Hematopoietic multipotent progenitor cell treated with erythropoietin and hydrocortisone succinate and interleukin-3 and kit ligand, for 8 days (in vitro differentiated cells): ENCODE measurements around the gene PARP12.

ENCODE experiments used
- DNase-seq: peaks from one replicate; pipeline ENCODE4 v3.0.0-alpha.2; 2015

PARP12 gene

GRCh38 chr7:140034421-140034820, 28.3 kb downstream of the PARP12 start:
- no peak for DNase-seq

- DNase-seq, result no peak
Observed at GRCh38 chr7:140033779-140034363, 28.9 kb downstream of the PARP12 start.

DNA sequence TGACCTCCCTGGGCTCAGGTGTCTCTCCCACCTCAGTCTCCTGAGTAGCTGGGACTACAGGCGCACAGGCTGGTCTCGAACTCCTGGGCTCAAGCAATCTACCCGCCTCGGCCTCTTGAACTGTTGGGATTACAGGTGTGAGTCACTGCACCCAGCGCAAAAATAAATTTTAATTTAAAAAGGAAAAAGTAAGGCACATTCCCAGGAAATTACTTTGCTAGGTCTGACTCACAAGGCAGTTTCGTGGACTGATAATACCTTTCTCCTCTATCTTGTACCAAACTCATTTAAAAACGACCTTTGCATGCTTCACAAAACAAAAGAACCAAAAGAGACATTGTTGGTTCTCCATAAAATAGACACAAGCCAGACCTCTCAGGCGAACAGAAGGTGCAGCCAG, 29.7 kb downstream of the PARP12 start:
- DNase-seq, result no peak

DNA sequence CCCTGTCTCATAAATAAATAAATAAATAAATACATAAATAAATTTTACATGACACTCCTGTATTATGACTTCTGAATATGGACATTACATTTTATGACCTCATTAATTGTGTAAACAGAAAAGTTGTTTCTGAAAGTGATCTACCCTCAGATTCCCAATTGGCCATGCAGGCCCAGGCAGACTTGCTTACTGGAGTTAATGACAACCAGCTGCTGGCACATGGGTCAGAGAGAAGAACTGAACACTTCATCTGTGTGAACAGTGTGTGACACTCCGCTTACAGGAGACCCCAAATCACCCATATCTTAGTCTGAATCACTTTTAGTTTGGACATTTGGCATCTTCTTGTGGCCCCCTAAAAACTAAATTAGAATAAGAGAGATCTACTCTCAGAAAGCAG, 31.4 kb downstream of the PARP12 start:
- DNase-seq, result no peak

- no peak for DNase-seq
Observed at GRCh38 chr7:140029072-140029471, 33.7 kb downstream of the PARP12 start.

GRCh38 chr7:140028311-140028710, 34.4 kb downstream of the PARP12 start:
- DNase-seq, result no peak

GRCh38 chr7:140027858-140028257, 34.9 kb downstream of the PARP12 start:
- DNase-seq, result no peak

GRCh38 chr7:140026935-140027334, 35.8 kb downstream of the PARP12 start:
- no peak for DNase-seq

DNA sequence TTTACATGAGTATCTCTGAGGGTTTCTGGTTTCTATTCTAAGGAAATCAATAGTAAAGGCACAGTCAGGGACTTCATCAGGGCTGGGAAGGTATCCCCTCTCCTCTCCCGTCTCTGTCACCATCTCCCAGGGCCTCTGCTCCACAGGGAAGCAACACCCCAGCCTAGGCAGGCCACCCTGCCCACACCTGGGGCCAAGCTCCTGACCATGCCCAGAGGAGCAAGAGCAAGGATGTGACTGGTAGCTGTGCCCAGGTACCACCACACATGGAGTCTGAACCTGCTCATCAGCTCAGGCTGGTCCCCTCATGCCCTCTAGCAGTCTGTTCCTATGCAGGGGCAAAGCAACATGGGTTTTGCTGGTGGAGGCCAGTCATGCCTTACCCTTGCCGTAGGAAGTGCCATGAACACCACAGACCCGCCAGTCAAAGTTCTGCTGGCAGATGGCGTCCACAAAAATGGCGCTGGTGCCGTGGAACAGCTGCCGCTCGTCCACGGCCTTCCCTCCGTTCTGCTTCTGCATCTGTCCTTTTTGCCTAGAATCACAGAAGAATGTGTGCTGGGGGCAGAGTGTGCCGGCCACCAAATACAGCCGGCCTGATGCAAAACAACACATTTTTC, 36.8 kb downstream of the PARP12 start:
- DNase-seq, result no peak

- DNase-seq, result no peak
Observed at GRCh38 chr7:140025241-140025640, 37.5 kb downstream of the PARP12 start.

DNA sequence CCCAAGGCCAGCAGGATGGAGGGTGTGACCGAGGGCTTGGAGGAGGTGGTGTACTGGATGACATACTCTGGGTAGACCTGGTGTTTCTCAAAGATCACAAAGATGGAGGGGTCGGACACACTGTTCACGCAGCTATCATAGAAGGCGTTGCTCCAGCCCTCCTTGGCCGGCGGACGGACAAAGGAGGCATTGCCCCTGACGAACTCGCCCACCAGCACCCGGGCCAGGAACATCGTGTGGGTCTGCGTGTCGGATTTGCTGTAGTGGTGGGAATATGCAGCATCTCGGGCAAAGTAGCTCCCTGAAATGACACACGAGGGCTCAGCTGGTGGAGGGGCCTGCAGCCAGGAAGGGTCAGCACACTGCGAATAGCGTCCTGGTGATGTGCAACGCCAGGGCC, 38.2 kb downstream of the PARP12 start:
- DNase-seq, result no peak

DNA sequence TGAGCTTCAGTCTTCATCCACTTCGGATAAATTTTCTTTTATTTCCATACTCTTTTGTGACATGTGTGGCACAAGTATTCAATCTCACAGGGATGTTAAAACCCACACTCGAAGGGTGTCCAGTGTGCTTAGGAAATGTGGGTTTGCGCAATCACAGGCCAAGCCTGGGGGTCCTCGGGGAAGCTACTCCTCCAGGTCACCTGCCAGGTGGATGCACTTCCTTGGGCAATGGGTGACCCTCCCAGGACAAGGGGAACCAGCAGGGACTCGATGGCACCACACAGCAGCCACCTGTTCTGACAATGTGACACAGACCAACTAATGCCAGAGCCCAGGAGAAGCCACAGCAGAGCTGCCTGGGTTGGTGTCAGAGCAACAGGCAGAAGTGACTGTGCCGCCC, 39.0 kb downstream of the PARP12 start:
- DNase-seq, result no peak

GRCh38 chr7:140022582-140023211, 40.1 kb downstream of the PARP12 start:
- no peak for DNase-seq

- DNase-seq, result no peak
Observed at GRCh38 chr7:140021603-140022002, 41.1 kb downstream of the PARP12 start.

GRCh38 chr7:140019606-140020005, 43.1 kb downstream of the PARP12 start:
- no peak for DNase-seq

DNA sequence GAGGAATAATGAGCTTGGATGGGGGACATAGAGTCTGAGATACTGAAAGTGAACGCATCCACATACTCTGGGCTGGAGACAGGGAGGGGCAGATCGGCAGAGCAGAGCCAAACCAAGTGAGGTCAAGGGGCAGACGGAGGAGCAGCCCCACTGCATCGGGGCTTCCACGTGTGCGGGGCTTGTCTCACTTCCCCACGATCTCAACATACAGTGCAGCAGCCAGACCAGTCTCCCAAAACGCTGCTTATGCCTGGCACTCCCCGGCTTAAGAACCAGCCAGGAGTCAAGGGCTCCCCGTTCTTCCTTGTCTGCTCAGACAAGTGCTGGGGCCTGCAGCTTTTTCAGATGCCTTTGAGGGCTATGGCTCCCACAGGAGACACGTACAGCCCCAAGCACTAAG, 43.6 kb downstream of the PARP12 start:
- no peak for DNase-seq

DNA sequence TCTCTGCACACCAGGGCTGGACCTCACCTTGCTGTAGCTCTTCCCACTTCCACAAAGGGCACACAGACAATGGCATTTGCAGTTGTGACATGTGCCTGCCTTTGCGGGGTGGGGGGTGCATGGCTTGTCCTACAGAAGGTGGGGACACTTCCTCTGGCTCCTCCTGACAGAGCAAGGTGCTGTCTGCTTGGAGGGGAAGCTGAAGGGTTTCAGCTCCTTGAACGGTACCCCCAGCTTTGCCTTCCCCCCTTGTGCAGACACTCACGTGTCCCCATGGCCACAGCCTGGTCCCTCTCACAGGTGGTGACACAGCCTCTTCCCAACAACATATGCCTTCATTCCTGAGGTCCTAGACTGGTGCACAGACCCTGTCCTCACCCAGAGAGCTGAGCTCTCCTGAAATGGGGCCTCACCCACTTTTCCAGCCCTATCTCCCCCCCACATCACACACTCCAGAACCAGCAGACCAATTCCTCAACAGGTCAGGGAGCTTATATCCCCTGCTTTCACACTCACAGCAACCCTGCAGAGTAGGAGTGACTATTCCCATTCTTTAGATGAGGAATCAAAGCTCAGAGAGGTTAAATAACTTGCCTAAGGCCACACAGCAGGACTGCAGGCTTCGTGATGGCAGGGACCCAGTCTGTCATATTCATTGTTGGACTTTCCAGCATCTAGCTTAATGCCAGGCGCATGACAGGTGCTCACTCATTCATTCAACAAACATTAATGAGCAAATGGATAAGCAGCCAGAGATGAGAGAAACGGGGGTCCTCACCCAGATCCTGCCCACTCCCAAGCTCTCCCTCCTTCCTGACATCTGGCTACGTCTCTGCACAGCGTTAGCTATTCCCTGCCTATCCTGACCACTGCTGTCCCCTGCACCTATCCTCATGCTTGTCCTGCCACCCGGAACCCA, 44.4 kb downstream of the PARP12 start:
- DNase-seq, result no peak

DNA sequence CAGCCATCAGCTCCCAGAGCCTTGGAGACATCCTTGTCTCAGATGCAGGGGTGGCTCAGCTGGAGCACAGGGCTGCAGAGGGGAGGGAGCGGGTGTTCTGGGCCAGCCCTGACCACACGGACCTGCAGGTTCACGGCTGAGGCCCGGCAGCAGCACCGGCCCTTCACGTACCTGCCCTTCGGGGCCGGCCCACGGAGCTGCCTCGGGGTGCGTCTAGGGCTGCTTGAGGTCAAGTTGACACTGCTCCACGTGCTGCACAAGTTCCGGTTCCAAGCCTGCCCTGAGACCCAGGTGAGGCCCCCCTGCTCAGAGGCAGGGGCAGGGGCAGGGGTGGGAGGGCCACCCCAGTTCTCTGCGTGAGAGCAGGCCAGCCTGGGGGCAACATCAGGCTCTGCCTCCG, 45.2 kb downstream of the PARP12 start:
- no peak for DNase-seq

- DNase-seq, result no peak
Observed at GRCh38 chr7:140017034-140017433, 45.7 kb downstream of the PARP12 start.

DNA sequence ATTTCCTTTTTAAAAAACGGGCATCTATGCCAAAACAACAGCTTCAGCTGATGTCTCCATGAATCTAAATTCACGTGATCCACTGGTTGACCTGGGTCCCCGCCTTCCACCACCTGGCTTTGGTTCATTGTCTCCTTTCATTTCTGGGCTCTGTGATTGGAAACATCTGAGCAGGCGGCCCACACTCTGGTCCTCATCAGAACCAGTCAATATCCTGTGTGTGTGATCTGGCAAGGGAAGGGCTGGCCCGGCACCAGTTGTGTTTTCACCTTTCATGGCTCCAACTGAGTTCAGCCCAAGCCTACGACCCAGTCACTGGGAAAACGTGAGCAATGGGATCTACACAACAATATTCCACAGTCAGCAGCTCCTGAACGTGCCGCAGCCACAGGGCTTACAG, 46.2 kb downstream of the PARP12 start:
- no peak for DNase-seq

GRCh38 chr7:140015471-140015970, 47.2 kb downstream of the PARP12 start:
- no peak for DNase-seq

DNA sequence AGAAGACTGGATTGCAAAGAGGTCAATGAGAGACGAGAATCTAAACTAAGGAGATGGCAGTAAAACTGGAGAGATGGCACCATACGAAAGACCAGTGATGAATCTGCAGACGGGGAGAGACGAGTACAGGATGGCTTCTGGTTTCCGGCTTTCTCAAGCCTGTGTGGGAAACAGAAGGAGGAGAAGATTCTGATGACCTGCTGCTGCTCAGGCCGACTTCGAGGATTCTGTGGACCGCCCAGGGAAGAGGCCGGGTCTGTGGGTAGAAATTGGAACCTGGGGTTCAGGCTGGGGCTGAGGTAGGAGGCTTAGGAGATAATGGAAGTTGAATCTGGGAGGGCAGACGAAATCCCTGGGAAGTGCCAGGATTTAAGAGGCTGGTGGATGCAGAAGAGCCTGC, 48.6 kb downstream of the PARP12 start:
- no peak for DNase-seq

DNA sequence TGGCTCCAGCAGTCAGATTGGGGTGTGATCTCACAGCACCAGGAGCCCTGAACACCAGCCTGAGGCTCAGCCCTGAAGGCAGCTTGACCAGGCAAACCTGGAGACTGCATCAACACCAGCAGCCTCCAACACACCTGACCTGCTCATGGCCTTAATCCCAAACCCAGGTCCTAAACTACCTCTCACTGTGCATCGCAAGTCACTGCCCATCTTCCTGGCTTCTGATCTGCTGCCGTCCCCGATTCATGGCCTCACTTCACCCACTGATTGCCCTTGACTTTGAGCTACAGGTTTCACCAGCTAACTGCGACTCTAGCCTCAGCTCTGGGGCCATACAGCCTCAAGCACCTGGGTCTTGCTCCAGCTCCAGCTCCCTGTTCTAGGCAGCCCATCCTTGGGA, 49.1 kb downstream of the PARP12 start:
- DNase-seq, result no peak
